Lower leg skin (tissue), 4 donors: ENCODE data around the gene COASY. TPM values are rescaled to one million over a fixed set of nuclear protein-coding genes. Genes with fewer than 3 reads are reported as not detected.
A peak's percentile ranks its signal among the peaks of the same experiment; 100 is the strongest.

Experiments
- DNase-seq, 2 donors: peaks; one replicate each; pipeline ENCODE4 v3.0.0-alpha.2; 2019; ENCODE audit warnings: low spot score in 2 of 2
- H3K4me3 ChIP-seq: fragments of 200-600 bp; sonication (generic); 2 replicates; pipeline ENCODE4 v1.5.1; 2017; ENCODE audit warnings: mild to moderate bottlenecking, low read depth; ENCODE audit not compliant: poor library complexity, severe bottlenecking
- POLR2A ChIP-seq, 2 donors: fragments of 450-650 bp; IDR thresholded peaks; one replicate each; pipeline ENCODE4 v1.6.1; 2016 to 2017; ENCODE audit warnings: antibody characterized with exemption in 2 of 2, mild to moderate bottlenecking in 1 of 2, moderate library complexity in 1 of 2
- WGBS, 2 donors: methylation state at CpG; one replicate each; pipeline ENCODE4 v1.1.5; 2018; 5-methylcytosine and 5-hydroxymethylcytosine counted together
- intact Hi-C: fragments of 100-400 bp; cut with DNase I; formaldehyde crosslinking; loops from one replicate; pipeline ENCODE4 v1.15.0; 2023; ENCODE audit warnings: low total_unique reads
- total RNA-seq, 4 donors: library from RNA; depleted of rRNA; stranded (reverse); fragments of >200 nt; gene quantifications; one replicate each; pipeline ENCODE4 v1.1.0, GENCODE V29; 2016
- TF ChIP-seq, protein P1 (sequence below), 3 donors: fragments of 450-650 bp; IDR thresholded peaks; one replicate each; pipeline ENCODE4 v1.5.1; 2016; ENCODE audit warnings: antibody characterized with exemption in 3 of 3, mild to moderate bottlenecking in 3 of 3, moderate library complexity in 2 of 3

COASY gene
- total RNA-seq, 4 donors from 2014 or later = 32.4 to 49.5 (median 41.7) TPM

DNA sequence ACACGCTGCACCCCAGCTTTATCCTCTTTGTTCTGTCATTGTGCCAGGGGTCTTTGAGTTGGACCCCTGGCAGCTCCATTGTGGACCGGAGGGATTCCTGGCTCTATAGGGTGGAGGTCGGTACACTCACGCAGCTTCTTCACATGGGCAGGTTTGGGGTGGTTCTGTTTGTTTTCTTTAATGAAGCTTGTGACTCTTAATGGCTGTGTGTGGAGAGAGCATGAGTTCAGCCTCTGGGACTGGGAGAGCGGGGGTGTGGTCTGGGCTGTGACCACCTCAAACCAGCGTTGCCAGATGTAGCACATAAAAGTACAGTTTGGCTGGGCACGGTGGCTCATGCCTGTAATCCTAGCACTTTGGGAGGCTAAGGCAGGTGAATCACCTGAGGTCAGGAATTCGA lies 47.1 kb upstream of the COASY start:
- 84 to 88% methylated on average over 8 of the region's 8 CpGs for WGBS, 2 donors

DNA sequence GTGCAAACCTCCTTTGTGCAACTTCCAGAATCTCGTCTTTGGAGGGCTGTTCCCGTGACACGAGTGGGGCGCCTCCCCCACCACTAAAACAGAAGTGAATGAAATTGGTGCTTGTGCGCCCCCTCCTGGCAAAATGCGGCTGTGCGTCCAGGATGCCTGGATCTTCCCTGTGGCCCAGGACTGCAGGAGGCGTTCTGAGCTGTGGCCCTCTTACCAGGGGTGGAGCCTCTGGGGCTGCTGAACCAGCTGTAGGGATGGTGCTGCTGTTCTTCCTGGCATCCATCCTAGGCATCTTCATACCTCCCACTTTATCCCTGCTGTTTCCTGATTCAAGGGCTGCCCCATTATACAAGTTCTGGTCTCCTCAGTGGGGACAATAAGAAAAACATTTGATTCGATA lies 44.4 kb upstream of the COASY start:
- 3 to 4% methylated on average over 9 of the region's 9 CpGs for WGBS, 2 donors
- intact Hi-C loops = loop anchor here (5.0 to 10.0 kb wide), 2 partner anchors 53 to 195 kb away; no protein-coding TSS in a partner anchor
- peak; percentile 88 to 98 for DNase-seq
- TF ChIP-seq, protein P1, sequence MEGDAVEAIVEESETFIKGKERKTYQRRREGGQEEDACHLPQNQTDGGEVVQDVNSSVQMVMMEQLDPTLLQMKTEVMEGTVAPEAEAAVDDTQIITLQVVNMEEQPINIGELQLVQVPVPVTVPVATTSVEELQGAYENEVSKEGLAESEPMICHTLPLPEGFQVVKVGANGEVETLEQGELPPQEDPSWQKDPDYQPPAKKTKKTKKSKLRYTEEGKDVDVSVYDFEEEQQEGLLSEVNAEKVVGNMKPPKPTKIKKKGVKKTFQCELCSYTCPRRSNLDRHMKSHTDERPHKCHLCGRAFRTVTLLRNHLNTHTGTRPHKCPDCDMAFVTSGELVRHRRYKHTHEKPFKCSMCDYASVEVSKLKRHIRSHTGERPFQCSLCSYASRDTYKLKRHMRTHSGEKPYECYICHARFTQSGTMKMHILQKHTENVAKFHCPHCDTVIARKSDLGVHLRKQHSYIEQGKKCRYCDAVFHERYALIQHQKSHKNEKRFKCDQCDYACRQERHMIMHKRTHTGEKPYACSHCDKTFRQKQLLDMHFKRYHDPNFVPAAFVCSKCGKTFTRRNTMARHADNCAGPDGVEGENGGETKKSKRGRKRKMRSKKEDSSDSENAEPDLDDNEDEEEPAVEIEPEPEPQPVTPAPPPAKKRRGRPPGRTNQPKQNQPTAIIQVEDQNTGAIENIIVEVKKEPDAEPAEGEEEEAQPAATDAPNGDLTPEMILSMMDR (IDR thresholded peaks at IDR 0.05) = peak in 1 of 3 donors; percentile 95
- no peak for TF ChIP-seq POLR2A (IDR thresholded peaks at IDR 0.05)
- no peak overlapping the region for H3K4me3 ChIP-seq

More for the DNA sequence above, 47.1 kb upstream of the COASY start:
- intact Hi-C loops = loop anchor here (5.0 to 10.0 kb wide), 2 partner anchors 50 to 193 kb away; no protein-coding TSS in a partner anchor
- DNase-seq = no peak
- no peak overlapping the region for H3K4me3 ChIP-seq
- TF ChIP-seq, protein P1 (IDR thresholded peaks at IDR 0.05) = no peak
- no peak for TF ChIP-seq POLR2A (IDR thresholded peaks at IDR 0.05)

DNA sequence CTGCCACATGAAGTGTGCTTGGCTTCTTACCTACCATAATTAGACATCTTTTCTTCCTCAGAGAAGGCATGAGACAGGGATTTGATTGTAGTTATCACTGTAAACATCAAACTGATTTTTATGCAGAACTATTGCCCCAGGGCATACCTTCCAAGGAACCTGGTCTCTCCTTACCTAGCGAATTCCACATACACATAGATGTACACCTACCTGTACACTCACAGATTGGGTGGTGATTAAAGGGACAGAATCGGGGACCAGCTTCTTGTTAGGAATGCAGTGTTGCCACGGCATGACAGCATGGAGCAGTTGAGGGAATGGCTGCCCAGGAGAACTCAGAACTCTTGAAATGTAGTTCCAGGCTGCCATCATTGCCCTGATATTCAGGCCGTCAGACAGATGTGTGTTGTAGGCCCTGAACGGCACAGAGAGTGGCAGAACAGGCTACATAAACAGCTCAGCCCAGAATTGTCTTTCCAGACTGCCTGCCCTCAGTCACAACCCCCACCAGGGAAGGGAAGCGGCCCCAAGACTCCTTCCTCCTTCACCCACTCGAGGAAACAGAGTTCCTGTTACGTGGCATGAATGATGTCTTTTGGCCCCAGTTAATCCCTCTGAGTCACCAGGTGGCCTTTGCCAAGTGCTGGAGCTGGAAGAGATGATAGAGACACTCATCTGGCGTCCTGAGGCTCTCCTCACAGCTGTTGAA lies 43.7 kb upstream of the COASY start:
- WGBS, 2 donors = 12 to 15% methylated on average over 9 of the region's 9 CpGs
- no peak for TF ChIP-seq POLR2A (IDR thresholded peaks at IDR 0.05)
- TF ChIP-seq, protein P1 (IDR thresholded peaks at IDR 0.05) = no peak
- DNase-seq = peak; percentile 90 to 95
- H3K4me3 ChIP-seq = no peak overlapping the region
- intact Hi-C loops = loop anchor here (5.0 to 10.0 kb wide), 2 partner anchors 53 to 196 kb away; no protein-coding TSS in a partner anchor

DNA sequence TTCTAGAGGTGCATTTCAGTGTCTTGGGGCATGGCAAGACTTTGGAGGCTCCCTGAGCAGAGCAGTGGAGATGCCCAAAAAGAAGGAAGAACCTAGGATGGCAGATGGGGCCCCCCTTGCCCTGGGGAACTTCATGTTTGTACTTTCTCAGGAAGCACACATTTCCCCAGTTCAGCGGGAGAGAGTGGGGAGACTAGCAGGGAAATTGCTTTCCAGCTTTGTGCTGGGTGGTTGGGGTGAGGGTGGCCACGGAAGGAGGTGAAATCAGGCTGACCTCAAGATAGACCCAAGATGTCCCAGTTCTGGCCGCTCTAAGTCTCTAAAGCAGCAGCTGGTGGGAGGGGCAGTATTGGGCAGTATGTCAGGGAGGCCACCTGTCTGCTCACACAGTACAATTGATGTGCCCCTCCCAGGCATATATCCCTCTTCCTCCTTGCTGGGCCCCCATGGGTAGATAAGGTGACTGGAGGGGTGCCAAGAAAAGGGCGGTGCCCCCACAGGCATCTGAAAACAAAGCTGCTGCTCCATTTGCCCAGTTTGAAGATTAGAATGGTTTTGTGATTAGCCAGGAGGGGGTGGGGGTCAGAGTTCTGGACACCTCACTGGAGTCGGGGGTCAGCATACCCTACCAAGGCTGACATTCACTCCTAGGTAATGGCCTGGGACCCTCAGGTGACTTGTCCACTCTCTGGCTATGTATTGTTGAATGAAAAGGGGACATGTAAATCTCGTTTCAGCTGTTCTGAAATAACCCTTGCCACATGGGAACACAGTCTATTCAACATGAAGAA lies 43.0 kb upstream of the COASY start:
- no peak overlapping the region for H3K4me3 ChIP-seq
- TF ChIP-seq POLR2A (IDR thresholded peaks at IDR 0.05) = no peak
- TF ChIP-seq, protein P1 (IDR thresholded peaks at IDR 0.05) = no peak
- 30 to 48% methylated on average over 5 to 6 of the region's 6 CpGs for WGBS, 2 donors
- DNase-seq = peak in 1 of 2 donors; percentile 42
- intact Hi-C loops = loop anchor here (5.0 to 10.0 kb wide), 2 partner anchors 54 to 197 kb away; no protein-coding TSS in a partner anchor

DNA sequence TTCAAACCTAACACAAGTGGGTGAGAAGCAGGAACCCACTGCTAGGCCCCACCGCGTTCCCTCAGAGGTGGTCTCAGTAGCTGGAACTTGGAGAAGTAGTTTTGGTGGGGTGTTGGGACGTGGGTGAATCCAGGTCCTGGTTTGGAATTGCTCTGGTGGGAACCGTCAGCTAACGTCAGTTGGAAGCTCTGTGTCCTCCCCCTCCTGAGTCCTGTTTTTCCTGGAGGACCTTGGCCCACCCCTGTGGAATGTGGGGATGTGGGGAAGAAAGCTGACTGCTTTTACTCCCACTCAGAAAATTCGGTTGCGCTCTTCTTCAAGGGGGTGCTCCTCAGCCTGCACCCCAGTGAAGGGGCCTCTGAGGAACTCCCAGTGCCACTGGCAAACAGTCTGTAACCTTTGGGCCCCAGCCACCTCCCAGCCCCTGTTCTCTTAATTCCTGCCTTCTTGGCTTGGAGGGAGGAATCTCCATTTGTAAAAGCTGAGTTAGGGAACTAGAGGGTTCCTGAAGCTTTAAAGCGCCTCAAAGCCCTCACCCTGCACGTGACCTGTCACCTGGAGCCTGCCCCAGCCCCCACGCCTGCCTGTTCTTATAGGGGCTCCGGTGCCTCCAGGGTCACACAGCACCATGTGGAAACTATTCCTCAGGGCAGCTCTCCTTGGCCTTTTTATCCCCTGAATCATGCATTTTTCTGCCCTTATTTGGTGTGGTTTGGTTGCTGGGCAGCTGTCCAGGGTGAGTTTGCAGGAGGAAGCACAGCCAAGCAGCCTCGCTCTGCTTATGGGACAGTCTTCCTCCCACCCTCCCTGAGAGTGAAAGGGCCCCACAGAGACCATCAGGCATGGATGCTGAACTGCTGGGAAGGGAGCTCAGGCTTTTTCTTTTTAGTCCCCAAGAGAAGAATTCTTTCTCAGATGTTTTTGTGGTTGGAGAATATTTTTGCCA lies 42.1 kb upstream of the COASY start:
- H3K4me3 ChIP-seq = no peak overlapping the region
- peak; percentile 91 to 97 for DNase-seq
- intact Hi-C loops = loop anchor here (5.0 to 10.0 kb wide), 2 partner anchors 55 to 198 kb away; no protein-coding TSS in a partner anchor
- WGBS, 2 donors = 41 to 54% methylated on average over 12 of the region's 12 CpGs
- no peak for TF ChIP-seq POLR2A (IDR thresholded peaks at IDR 0.05)
- TF ChIP-seq, protein P1 (IDR thresholded peaks at IDR 0.05) = no peak
